GM19193 (cell line): ENCODE measurements around the gene ZNF668.

Experiments used
- POLR2A ChIP-seq: IDR thresholded peaks from 4 replicates; pipeline ENCODE4 v1.6.1; 2011; ENCODE audit not compliant: insufficient read depth, insufficient read length; ENCODE audit errors: extremely low read depth

The ZNF668 gene

GRCh38 chr16:31020536-31020935 lies 53.5 kb downstream of the ZNF668 start:
- TF ChIP-seq POLR2A, result no peak

DNA sequence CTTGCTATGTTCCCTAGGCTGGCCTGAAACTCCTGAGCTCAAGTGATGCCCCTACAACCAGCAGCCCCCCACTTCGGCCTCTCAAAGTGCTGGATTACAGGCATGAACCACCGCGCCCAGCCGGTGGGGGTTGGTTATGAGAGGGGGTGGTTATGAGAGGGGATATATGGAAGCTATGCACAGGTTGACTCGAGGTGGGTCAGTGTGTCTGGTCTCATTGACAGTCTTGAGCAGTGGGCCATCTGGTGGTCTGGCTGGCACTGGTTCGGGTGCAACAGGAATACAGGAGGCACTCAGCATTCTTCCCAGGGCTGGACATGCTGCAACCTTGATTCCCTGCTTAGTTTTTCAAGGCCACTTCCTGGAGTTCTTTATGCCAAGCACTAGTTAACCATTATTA lies 58.0 kb downstream of the ZNF668 start:
- TF ChIP-seq POLR2A, result no peak
